GM18909 (cell line): ENCODE data around the gene MED13L.

Source experiments
- ATAC-seq: cut with Tn5 transposase; IDR thresholded peaks from one replicate; pipeline ENCODE4 v1.9.1; 2021; ENCODE audit warnings: mild to moderate bottlenecking; ENCODE audit not compliant: unreplicated experiment, poor library complexity

The MED13L gene

GRCh38 chr12:116188581-116188980 is 88.9 kb downstream of the MED13L start:
- ATAC-seq = no peak

- ATAC-seq = no peak
Observed at GRCh38 chr12:116187151-116187511, 90.4 kb downstream of the MED13L start.

- ATAC-seq = no peak
Observed at GRCh38 chr12:116186482-116187150, 90.9 kb downstream of the MED13L start.

GRCh38 chr12:116184763-116185162 is 92.7 kb downstream of the MED13L start:
- no peak for ATAC-seq

GRCh38 chr12:116183741-116184141 is 93.8 kb downstream of the MED13L start:
- ATAC-seq = no peak

GRCh38 chr12:116182359-116183063 is 95.0 kb downstream of the MED13L start:
- ATAC-seq = no peak

- ATAC-seq = no peak
Observed at GRCh38 chr12:116180448-116180847, 97.0 kb downstream of the MED13L start.

GRCh38 chr12:116179384-116179783 is 98.1 kb downstream of the MED13L start:
- ATAC-seq = no peak

GRCh38 chr12:116177017-116177416 is 100.5 kb downstream of the MED13L start:
- ATAC-seq = no peak

- no peak for ATAC-seq
Observed at GRCh38 chr12:116174904-116175303, 102.6 kb downstream of the MED13L start.

- ATAC-seq = no peak
Observed at GRCh38 chr12:116174006-116174405, 103.5 kb downstream of the MED13L start.

- ATAC-seq = peak; percentile 76
Observed at GRCh38 chr12:116172224-116172849, 105.2 kb downstream of the MED13L start.

GRCh38 chr12:116171549-116171948 is 105.9 kb downstream of the MED13L start:
- ATAC-seq = no peak

GRCh38 chr12:116169071-116169470 is 108.4 kb downstream of the MED13L start:
- ATAC-seq = no peak

GRCh38 chr12:116166306-116166705 is 111.2 kb downstream of the MED13L start:
- ATAC-seq = no peak

- ATAC-seq = no peak
Observed at GRCh38 chr12:116165036-116165425, 112.5 kb downstream of the MED13L start.

GRCh38 chr12:116164250-116165035 is 113.0 kb downstream of the MED13L start:
- no peak for ATAC-seq

- ATAC-seq = no peak
Observed at GRCh38 chr12:116162071-116162470, 115.4 kb downstream of the MED13L start.

GRCh38 chr12:116161588-116161987 is 115.9 kb downstream of the MED13L start:
- no peak for ATAC-seq

GRCh38 chr12:116160883-116161458 is 116.5 kb downstream of the MED13L start:
- ATAC-seq = no peak
